LoVo (cell line): ENCODE measurements around the gene IFT74.

Source experiments
- DNase-seq: peaks from one replicate; pipeline ENCODE4 v3.0.0-alpha.2; 2016; ENCODE audit warnings: low spot score

IFT74 gene

GRCh38 chr9:26974927-26975326 lies 18.7 kb downstream of the IFT74 start:
- DNase-seq, result no peak

- DNase-seq, result peak; percentile 26
Measured at GRCh38 chr9:26975728-26976707, 19.8 kb downstream of the IFT74 start.

GRCh38 chr9:26983340-26983739 lies 27.1 kb downstream of the IFT74 start:
- DNase-seq, result no peak

GRCh38 chr9:26995810-26996209 lies 39.6 kb downstream of the IFT74 start:
- DNase-seq, result no peak

- DNase-seq, result no peak
Measured at GRCh38 chr9:27003426-27004077, 47.3 kb downstream of the IFT74 start.

- no peak for DNase-seq
Measured at GRCh38 chr9:27005491-27005890, 49.3 kb downstream of the IFT74 start, which contains the start of gene LRRC19. TSS of gene LRRC19 (minus strand) at chr9:27005672. CDS start at chr9:26999694, 5,978 bp downstream.

- no peak for DNase-seq
Measured at GRCh38 chr9:27019589-27019988, 63.4 kb downstream of the IFT74 start.

GRCh38 chr9:27022920-27023319 lies 66.7 kb downstream of the IFT74 start:
- no peak for DNase-seq

- DNase-seq, result no peak
Measured at GRCh38 chr9:27029186-27029585, 73.0 kb downstream of the IFT74 start.

- peak; percentile 48 for DNase-seq
Measured at GRCh38 chr9:27033815-27034403, 77.7 kb downstream of the IFT74 start.

GRCh38 chr9:27037499-27037898 lies 81.3 kb downstream of the IFT74 start:
- DNase-seq, result no peak

GRCh38 chr9:27041746-27042145 lies 85.5 kb downstream of the IFT74 start:
- no peak for DNase-seq

GRCh38 chr9:27042476-27042875 lies 86.3 kb downstream of the IFT74 start:
- no peak for DNase-seq

- DNase-seq, result no peak
Measured at GRCh38 chr9:27043176-27043575, 87.0 kb downstream of the IFT74 start.

- DNase-seq, result no peak
Measured at GRCh38 chr9:27047136-27047535, 90.9 kb downstream of the IFT74 start.

- DNase-seq, result no peak
Measured at GRCh38 chr9:27053369-27054022, 97.3 kb downstream of the IFT74 start.

- DNase-seq, result no peak
Measured at GRCh38 chr9:27054125-27054524, 97.9 kb downstream of the IFT74 start.

- DNase-seq, result no peak
Measured at GRCh38 chr9:27054841-27055240, 98.6 kb downstream of the IFT74 start.

GRCh38 chr9:27059412-27059811 lies 103.2 kb downstream of the IFT74 start:
- no peak for DNase-seq

- DNase-seq, result no peak
Measured at GRCh38 chr9:27059907-27060306, 103.7 kb downstream of the IFT74 start.

GRCh38 chr9:27065288-27065687 lies 109.1 kb downstream of the IFT74 start:
- no peak for DNase-seq
